ENCODE data around the gene CASKIN2.

DNA sequence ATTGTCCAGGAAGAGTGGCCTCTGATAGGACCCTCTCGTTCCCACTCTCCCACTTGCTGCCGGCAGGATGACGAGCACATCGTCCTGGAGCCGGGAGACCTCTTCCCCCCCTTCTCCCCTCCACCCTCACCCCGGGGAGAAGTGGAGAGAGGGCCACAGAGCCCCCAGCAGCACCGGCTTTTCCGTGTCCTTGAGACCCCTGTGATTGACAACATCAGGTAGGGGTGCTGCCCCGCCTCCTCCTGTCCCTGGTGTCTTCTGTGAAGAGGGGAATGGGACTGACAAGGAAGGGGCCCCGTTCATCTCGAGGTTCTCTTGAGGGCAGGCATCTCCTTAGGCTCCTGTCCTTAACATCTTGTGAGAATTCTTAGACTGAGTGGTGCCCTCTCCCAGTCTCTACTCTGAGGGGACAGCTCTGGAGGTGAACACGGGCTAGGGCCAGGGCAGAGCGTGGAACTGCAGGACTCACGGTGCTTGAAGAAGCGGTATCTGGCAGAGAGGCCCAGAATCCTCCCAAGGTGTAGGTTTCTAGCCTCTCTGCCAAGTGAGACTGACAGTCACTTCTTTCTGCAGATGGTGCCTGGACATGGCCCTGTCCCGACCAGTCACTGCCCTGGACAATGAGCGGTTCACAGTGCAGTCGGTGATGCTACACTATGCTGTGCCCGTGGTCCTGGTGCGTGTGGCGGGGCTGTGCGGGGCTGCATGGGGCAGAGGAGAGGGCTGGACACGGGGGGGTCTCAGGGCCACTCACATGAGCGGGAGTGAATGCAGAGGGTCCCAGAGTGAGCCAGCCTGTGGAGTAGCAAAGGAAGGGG is 26.4 kb downstream of the CASKIN2 start:
- TF ChIP-seq, protein P1, sequence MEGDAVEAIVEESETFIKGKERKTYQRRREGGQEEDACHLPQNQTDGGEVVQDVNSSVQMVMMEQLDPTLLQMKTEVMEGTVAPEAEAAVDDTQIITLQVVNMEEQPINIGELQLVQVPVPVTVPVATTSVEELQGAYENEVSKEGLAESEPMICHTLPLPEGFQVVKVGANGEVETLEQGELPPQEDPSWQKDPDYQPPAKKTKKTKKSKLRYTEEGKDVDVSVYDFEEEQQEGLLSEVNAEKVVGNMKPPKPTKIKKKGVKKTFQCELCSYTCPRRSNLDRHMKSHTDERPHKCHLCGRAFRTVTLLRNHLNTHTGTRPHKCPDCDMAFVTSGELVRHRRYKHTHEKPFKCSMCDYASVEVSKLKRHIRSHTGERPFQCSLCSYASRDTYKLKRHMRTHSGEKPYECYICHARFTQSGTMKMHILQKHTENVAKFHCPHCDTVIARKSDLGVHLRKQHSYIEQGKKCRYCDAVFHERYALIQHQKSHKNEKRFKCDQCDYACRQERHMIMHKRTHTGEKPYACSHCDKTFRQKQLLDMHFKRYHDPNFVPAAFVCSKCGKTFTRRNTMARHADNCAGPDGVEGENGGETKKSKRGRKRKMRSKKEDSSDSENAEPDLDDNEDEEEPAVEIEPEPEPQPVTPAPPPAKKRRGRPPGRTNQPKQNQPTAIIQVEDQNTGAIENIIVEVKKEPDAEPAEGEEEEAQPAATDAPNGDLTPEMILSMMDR (conservative IDR thresholded peaks at IDR 0.05 in 1 of 2, IDR thresholded peaks at IDR 0.05 in 1 of 2; ENCODE audit: extremely low read depth in 1 of 2, insufficient read depth in 1 of 2, low read depth in 1 of 2, low read length in 2 of 2), result no peak
- no peak for TF ChIP-seq EZH2 (IDR thresholded peaks at IDR 0.05; ENCODE audit: borderline replicate concordance, low read length)

Data from mammary epithelial cell (primary cell).